ENCODE results near the gene FAM170B.
A peak's percentile ranks its signal among the peaks of the same experiment; 100 is the strongest.

Gene FAM170B

DNA sequence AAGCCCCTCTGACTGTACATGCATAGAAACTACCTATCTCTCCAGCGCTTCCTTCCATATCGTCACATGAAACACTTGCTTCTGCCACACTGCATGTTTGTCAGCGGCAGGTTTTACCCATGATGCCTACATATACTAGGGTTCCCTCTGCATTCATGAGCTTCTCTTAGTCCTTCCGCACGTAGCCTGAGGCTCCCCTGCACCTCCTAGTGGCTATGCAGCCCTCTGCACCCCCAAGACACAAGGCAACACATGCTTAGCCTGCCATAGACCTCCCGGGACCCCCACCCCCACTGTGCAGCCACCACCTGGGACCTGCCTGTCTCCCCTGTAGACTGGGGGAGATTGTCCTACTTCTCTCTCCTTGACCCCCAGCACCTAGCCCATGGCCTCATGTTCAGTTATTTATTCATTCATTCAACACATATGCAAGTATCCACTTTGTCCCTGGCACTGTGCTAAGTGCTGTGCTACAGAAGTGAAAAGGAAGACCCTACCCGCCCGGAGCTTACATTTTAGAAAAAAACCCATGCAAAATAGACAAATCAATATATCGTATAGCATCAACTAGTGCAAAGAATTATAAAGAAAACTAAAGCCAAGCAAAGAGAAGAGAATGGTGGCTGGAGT is 30.9 kb upstream of the FAM170B start:
- Histone ChIP-seq H3K9me3 (ENCODE audit: insufficient read depth, low read length) (no peaks in the 10 kb centered on the region), H3K79me2 (ENCODE audit: low read length) (no peaks in the 10 kb centered on the region), H3K4me1 (ENCODE audit: low read length) (peaks cover 5% of the 10 kb centered on the region), H4K20me1 (ENCODE audit: insufficient read depth, low read length) (no peaks in the 10 kb centered on the region), H3K4me2 (ENCODE audit: low read length) (peak overlapping the region; percentile 55), H3K27me3 (ENCODE audit: low read depth, low read length) (no peaks in the 10 kb centered on the region), H3K27ac (ENCODE audit: low read length) (no peak overlapping the region), H3K36me3 (replicated peaks; ENCODE audit: low read depth, low read length) (no peaks in the 10 kb centered on the region), H3K4me3 (ENCODE audit: low read length) (peak overlapping the region; percentile 50; the same call in 1 of the 2 replicates), H2AFZ (ENCODE audit: low read depth, low read length) (no peak overlapping the region), H3K9ac (ENCODE audit: low read length) (no peak overlapping the region)
- TF ChIP-seq, protein P1, sequence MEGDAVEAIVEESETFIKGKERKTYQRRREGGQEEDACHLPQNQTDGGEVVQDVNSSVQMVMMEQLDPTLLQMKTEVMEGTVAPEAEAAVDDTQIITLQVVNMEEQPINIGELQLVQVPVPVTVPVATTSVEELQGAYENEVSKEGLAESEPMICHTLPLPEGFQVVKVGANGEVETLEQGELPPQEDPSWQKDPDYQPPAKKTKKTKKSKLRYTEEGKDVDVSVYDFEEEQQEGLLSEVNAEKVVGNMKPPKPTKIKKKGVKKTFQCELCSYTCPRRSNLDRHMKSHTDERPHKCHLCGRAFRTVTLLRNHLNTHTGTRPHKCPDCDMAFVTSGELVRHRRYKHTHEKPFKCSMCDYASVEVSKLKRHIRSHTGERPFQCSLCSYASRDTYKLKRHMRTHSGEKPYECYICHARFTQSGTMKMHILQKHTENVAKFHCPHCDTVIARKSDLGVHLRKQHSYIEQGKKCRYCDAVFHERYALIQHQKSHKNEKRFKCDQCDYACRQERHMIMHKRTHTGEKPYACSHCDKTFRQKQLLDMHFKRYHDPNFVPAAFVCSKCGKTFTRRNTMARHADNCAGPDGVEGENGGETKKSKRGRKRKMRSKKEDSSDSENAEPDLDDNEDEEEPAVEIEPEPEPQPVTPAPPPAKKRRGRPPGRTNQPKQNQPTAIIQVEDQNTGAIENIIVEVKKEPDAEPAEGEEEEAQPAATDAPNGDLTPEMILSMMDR (IDR thresholded peaks at IDR 0.05; ENCODE audit: low read depth, low read length) = peak; percentile 67
- TF ChIP-seq EZH2phosphoT487 (IDR thresholded peaks at IDR 0.05; ENCODE audit: low read depth) = no peak

DNA sequence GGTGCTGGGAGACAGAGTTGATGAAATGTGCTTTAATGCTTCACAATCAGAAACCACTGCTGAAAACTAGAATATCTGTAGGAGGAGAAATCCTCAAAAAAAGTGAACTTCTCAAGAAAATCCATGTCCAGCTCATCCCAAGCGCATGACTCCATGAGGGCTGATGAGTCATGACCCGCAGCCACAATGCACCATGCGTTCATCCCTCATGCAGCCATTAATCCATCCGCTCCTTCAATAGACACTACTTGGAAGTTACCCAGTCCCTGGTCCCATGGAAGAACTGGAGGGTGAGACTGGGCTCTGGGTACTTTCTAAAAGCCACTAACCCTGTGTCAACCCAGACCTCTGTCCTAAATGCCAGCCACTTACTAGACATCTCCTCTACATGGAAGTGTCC is 29.9 kb upstream of the FAM170B start:
- H3K4me2 ChIP-seq (ENCODE audit: low read length) = no peak overlapping the region
- H3K27ac ChIP-seq (ENCODE audit: low read length) = no peak overlapping the region
- H3K9ac ChIP-seq (ENCODE audit: low read length) = no peak overlapping the region
- H2AFZ ChIP-seq (ENCODE audit: low read depth, low read length) = no peak overlapping the region
- no peak for TF ChIP-seq EZH2phosphoT487 (IDR thresholded peaks at IDR 0.05; ENCODE audit: low read depth)
- TF ChIP-seq, protein P1 (IDR thresholded peaks at IDR 0.05; ENCODE audit: low read depth, low read length) = no peak
- no peaks in the 10 kb centered on the region for H3K9me3 ChIP-seq (ENCODE audit: insufficient read depth, low read length)
- H3K36me3 ChIP-seq (replicated peaks; ENCODE audit: low read depth, low read length) = no peaks in the 10 kb centered on the region
- H3K4me1 ChIP-seq (ENCODE audit: low read length) = peaks cover 5% of the 10 kb centered on the region
- H4K20me1 ChIP-seq (ENCODE audit: insufficient read depth, low read length) = no peaks in the 10 kb centered on the region
- H3K79me2 ChIP-seq (ENCODE audit: low read length) = no peaks in the 10 kb centered on the region
- H3K27me3 ChIP-seq (ENCODE audit: low read depth, low read length) = no peaks in the 10 kb centered on the region
- no peak overlapping the region for H3K4me3 ChIP-seq (ENCODE audit: low read length)

DNA sequence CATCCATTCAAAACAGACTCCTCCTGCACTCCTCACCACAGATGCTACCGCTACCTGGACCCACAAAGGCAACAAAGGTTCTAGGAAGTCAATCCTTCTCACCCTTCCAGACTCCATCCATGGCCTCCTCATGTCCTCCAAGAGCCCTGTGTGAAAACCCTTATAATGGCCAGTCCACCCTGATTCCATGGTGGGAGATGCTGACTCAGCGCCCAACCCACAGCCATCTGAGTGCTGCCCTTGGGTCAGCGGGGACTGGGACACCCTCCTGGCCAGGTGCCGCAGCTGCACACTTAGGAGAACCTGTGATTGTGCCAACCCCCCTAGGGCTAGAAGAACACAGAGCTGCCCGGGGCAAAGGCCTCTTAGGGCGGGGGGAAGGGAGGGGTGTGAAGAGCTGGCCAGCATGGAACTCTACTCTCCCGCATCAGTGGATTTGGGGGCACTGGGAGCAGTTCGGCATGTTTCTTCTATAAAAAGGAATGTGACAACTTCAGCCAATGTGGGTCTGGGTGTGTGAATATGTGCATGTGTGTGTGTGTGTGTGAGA is 29.0 kb upstream of the FAM170B start:
- Histone ChIP-seq H4K20me1 (ENCODE audit: insufficient read depth, low read length) (no peaks in the 10 kb centered on the region), H3K4me1 (ENCODE audit: low read length) (peaks cover 5% of the 10 kb centered on the region), H3K4me3 (ENCODE audit: low read length) (no peak overlapping the region), H3K27me3 (ENCODE audit: low read depth, low read length) (no peaks in the 10 kb centered on the region), H3K9me3 (ENCODE audit: insufficient read depth, low read length) (no peaks in the 10 kb centered on the region), H2AFZ (ENCODE audit: low read depth, low read length) (no peak overlapping the region), H3K27ac (ENCODE audit: low read length) (no peak overlapping the region), H3K9ac (ENCODE audit: low read length) (no peak overlapping the region), H3K79me2 (ENCODE audit: low read length) (no peaks in the 10 kb centered on the region), H3K4me2 (ENCODE audit: low read length) (no peak overlapping the region), H3K36me3 (replicated peaks; ENCODE audit: low read depth, low read length) (no peaks in the 10 kb centered on the region)
- TF ChIP-seq, protein P1 (IDR thresholded peaks at IDR 0.05; ENCODE audit: low read depth, low read length) = no peak
- no peak for TF ChIP-seq EZH2phosphoT487 (IDR thresholded peaks at IDR 0.05; ENCODE audit: low read depth)

DNA sequence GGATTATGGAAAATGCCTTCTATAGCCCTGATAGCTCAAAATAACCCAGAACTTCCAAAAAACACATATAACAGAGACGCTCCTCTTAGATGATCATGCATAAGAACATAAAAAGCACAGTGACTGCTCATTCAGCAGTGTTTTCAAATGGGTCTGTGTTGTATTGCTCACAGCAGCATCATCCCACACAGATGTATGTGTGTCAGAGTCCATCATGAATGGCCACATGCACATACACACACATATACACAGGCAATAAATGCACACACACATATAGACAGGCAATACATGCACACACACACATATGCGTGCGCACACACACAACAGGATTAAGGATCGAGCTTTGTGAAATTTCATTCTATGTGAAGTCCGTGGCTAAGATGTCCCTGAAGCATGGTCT is 28.2 kb upstream of the FAM170B start:
- Histone ChIP-seq H3K27ac (ENCODE audit: low read length) (no peak overlapping the region), H3K9me3 (ENCODE audit: insufficient read depth, low read length) (no peaks in the 10 kb centered on the region), H4K20me1 (ENCODE audit: insufficient read depth, low read length) (no peaks in the 10 kb centered on the region), H3K4me1 (ENCODE audit: low read length) (peaks cover 5% of the 10 kb centered on the region), H3K79me2 (ENCODE audit: low read length) (no peaks in the 10 kb centered on the region), H3K36me3 (replicated peaks; ENCODE audit: low read depth, low read length) (no peaks in the 10 kb centered on the region), H3K4me2 (ENCODE audit: low read length) (no peak overlapping the region), H3K27me3 (ENCODE audit: low read depth, low read length) (no peaks in the 10 kb centered on the region), H2AFZ (ENCODE audit: low read depth, low read length) (no peak overlapping the region), H3K9ac (ENCODE audit: low read length) (no peak overlapping the region), H3K4me3 (ENCODE audit: low read length) (no peak overlapping the region)
- TF ChIP-seq, protein P1 (IDR thresholded peaks at IDR 0.05; ENCODE audit: low read depth, low read length) = no peak
